ENCODE data around the gene TBC1D12.

TBC1D12 gene

GRCh38 chr10:94409021-94409657 is 6.8 kb downstream of the TBC1D12 start:
- no peak for DNase-seq

- no peak for DNase-seq
Observed at GRCh38 chr10:94411304-94411703, 9.0 kb downstream of the TBC1D12 start.

GRCh38 chr10:94412449-94412848 is 10.1 kb downstream of the TBC1D12 start:
- no peak for DNase-seq

- no peak for DNase-seq
Observed at GRCh38 chr10:94413361-94413760, 11.0 kb downstream of the TBC1D12 start.

GRCh38 chr10:94416896-94417295 is 14.6 kb downstream of the TBC1D12 start:
- DNase-seq: no peak

GRCh38 chr10:94417321-94417720 is 15.0 kb downstream of the TBC1D12 start:
- no peak for DNase-seq

GRCh38 chr10:94420516-94420915 is 18.2 kb downstream of the TBC1D12 start:
- DNase-seq: no peak

- no peak for DNase-seq
Observed at GRCh38 chr10:94420998-94421528, 18.7 kb downstream of the TBC1D12 start.

- no peak for DNase-seq
Observed at GRCh38 chr10:94423627-94424026, 21.3 kb downstream of the TBC1D12 start.

- DNase-seq: no peak
Observed at GRCh38 chr10:94424714-94425337, 22.5 kb downstream of the TBC1D12 start.

GRCh38 chr10:94425942-94426341 is 23.6 kb downstream of the TBC1D12 start:
- DNase-seq: no peak

GRCh38 chr10:94427166-94427565 is 24.8 kb downstream of the TBC1D12 start:
- no peak for DNase-seq

- DNase-seq: no peak
Observed at GRCh38 chr10:94428766-94429707, 26.7 kb downstream of the TBC1D12 start.

GRCh38 chr10:94430701-94431100 is 28.4 kb downstream of the TBC1D12 start:
- no peak for DNase-seq

- DNase-seq: no peak
Observed at GRCh38 chr10:94432443-94432842, 30.1 kb downstream of the TBC1D12 start.

GRCh38 chr10:94439275-94439861 is 37.0 kb downstream of the TBC1D12 start:
- no peak for DNase-seq

- DNase-seq: no peak
Observed at GRCh38 chr10:94440096-94440495, 37.8 kb downstream of the TBC1D12 start.

- no peak for DNase-seq
Observed at GRCh38 chr10:94443047-94443446, 40.7 kb downstream of the TBC1D12 start.

GRCh38 chr10:94443549-94443948 is 41.2 kb downstream of the TBC1D12 start:
- no peak for DNase-seq

GRCh38 chr10:94450782-94451181 is 48.4 kb downstream of the TBC1D12 start:
- no peak for DNase-seq

GRCh38 chr10:94451883-94452519 is 49.7 kb downstream of the TBC1D12 start:
- DNase-seq: no peak

- no peak for DNase-seq
Observed at GRCh38 chr10:94456942-94457341, 54.6 kb downstream of the TBC1D12 start.

GRCh38 chr10:94459385-94459784 is 57.0 kb downstream of the TBC1D12 start:
- DNase-seq: no peak

Data from NCI-H2171 (cell line).